H54 (cell line): ENCODE measurements around the gene SMPD2.

ENCODE experiments used
- DNase-seq: peaks from one replicate; pipeline ENCODE4 v3.0.0; 2011; ENCODE audit warnings: low spot score, mixed read lengths; ENCODE audit not compliant: insufficient read length
- FAIRE-seq: peaks from 3 replicates; lab custom pipeline; 2011; peaks lifted over from hg19 to GRCh38; lab: Jason Lieb, UNC
- POLR2A ChIP-seq: IDR thresholded peaks from 2 replicates; pipeline ENCODE4 v1.6.1; 2011; ENCODE audit warnings: low read depth, mild to moderate bottlenecking, low read length

The SMPD2 gene

DNA sequence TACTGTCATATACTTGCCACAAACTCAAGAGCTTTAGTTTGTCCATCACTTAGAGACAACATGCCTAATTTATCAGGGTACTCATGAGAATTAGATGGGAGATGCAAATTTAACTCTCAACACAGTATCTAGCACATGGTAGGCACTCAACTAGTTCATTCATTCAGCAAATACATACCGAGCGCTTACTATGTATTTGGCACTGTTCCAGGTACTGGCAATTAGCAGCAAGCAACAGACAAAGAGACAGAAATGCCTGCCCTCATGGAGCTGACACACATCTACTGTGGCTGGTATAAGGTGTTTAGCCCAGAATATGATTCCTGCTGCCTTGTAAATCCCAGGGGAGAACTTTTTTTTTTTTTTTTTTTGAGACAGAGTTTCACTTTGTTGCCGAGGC lies 10.3 kb downstream of the SMPD2 start:
- DNase-seq (no peak), FAIRE-seq (no peak)
- no peak for TF ChIP-seq POLR2A

DNA sequence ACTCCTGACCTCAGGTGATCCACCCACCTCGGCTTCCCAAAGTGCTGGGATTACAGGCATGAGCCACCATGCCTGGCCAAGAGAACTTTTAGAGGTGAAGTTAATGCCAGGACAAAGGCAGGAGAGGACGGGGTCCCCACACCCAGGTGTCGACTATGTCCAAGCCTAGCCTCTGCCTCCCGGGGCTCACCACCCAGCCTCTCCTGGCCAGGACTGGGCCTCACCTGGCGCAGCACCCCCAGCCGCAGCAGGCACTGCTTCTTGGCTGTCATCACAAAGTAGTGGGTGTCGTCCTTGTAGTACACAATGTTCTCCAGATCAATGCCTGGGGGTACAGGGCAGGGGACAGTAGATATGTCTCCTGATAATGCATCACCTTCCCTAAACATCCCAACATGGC lies 10.9 kb downstream of the SMPD2 start:
- no peak for FAIRE-seq
- TF ChIP-seq POLR2A: no peak
- no peak for DNase-seq

DNA sequence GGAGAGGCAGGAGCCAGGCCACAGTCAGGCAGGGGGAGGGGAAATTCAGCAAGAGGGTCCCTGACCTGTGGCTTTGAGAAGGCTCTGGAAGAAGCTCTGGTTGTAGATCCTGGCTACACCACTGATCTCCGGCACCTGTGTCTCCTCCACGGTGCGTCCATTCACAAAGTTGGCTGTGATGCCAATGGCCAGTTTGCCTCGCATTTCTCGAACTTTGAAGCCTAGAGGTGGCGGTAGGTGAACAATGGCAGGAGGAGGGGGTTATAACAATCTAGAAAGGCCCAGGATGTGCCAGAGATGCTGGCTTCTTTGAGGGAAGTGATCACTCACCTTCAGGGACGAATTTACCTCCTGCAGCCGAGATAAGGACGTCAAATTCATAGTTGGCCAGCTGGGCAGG lies 11.7 kb downstream of the SMPD2 start:
- DNase-seq: no peak
- no peak for TF ChIP-seq POLR2A
- FAIRE-seq: no peak

DNA sequence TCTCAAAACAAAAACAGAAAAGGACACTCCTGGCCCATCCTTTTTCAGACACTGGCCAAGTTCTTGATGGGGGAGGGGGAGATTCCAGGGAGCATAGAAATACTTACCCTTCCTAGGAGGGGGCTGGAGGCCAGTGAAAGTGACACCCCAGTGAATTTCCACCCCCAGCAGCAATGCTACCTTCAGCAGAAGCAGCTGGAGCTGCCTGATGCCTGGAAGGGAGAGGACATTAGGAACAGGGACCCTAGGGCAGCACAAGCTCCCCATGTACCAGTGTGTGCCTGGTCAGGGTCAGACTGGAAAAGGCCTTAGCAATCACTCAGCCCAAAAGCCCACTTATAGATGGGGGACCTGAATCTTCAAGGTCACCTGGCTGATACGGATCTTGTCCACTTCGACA lies 12.6 kb downstream of the SMPD2 start:
- DNase-seq: no peak
- no peak for TF ChIP-seq POLR2A
- no peak for FAIRE-seq

DNA sequence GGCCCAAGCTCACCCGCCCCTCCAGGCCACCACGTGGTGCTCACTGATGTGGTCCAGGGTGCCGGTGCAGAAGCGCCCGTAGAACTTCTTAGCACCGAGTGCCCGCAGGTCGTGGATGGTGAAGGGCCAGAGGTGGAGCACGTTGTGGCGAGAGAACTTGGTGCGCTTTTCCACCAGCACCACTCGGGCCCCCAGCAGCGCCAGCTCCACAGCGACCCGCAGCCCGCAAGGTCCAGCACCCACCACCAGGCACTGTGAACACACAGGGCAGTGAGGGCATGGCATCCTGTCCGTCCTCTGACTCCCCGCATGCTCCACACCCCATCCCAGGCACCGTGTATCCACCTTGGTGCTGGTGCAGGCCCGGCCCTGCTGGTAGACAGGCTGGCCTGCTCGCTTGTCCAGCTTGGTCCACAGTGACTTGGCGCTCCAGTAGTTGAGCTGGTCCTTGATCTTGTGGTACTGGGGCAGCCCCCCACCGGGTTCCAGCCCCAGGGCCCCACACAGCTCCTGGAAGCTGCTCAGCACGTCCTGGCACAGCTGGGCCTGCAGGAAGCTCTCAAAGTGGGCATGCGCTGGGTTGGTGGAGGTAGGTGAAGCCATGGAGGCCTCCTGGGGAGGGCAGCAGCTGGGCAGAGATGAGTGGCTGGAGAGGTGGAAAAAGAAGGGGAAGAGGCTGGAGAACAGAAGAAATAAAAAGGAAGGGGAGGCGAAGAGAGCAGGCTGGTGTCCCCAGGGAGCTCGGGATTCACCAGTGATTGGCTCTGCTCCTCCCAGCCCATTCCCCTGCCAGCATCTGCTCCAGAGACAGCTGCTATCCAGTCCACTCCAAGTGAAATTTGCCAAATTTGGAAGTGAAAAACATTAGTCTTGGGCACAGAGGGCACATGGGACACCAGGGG lies 13.3 kb downstream of the SMPD2 start:
- DNase-seq: no peak
- no peak for FAIRE-seq
- no peak for TF ChIP-seq POLR2A

DNA sequence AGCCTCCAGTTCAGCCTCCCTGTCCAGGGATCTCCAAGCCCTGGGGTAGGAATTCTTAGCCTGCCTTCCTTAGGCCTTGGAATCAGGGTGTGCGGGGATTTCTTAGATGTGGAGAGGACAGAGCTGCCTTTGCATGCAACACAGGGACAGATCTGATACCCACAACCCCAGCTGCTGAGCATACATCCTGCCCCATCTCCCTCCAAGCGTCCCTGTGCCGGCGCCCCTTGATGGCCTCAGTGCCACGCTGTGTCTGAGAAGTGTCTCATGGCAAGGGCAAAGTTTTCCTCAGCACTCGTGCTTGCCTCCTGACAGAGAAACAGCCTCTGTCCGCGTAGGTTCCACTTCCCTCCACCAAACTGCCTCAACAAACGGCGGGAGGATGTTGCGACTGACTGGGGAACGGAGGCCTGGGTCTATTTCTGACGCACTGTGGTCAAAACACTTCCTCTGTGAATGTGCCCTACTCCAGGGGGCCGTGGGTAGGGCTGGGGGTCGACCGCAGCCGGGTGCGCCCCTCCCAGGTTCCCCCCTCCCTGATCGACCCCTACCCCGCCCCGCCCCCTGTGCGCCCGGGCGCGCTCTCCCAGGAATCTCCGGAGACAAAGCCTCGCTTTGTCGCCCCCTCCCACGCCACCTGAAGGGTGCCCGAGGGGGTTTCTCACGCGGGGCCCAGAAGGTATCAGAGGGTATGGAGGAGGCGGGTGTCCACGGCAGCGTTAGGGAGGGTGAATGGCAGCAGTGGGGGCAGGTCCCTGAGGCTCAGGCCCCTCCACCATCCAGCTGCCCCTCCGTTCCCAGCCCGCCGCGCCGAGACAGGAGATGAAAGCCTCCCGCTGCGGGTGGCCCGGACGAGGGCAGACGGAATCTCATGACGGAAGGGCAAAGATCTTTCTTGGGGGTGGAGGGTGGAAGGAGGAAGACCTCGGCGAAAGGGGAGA lies 14.2 kb downstream of the SMPD2 start:
- no peak for TF ChIP-seq POLR2A
- FAIRE-seq (no peak), DNase-seq (no peak)

DNA sequence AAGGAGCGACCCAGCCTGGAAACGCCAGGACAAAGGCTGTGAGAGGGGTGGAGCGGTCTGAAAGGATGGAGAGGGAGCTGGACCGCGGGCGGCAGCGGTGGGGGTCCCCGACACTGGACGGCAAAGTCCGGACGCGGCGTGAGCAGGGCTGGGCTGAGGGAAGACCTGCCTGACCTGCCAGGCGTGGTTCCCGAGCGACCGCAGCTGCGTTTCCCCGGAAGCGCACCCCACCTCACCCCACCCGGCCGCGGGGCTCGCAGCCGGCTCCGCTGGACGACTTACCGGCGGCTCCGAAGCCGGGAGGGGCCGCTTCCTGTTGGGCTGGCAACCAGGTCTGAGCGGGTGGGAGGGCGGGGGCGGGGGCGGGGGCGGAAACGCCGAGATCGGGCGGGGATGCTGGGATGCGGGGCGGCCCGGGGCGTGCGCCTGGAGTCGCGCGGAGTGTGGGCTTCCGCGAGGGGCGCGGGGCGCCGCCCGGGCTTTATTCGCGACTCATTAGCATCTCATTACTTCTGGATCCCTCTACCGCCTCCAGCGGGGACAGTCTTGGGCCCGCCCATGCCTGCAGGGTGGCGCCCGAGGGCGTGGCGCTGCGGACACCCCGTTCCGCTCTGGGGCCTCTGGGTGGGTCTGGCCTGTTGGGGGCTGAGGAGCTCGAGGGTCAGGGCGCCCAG lies 15.1 kb downstream of the SMPD2 start, which contains the start of gene MICAL1:
Gene MICAL1 (minus strand): TSS at position 336 of the 674 bp plus-strand sequence. CDS start 1,576 bp downstream, outside the sequence.
- DNase-seq (peak; percentile 60), FAIRE-seq (no peak)
- TF ChIP-seq POLR2A: peak; percentile 68

DNA sequence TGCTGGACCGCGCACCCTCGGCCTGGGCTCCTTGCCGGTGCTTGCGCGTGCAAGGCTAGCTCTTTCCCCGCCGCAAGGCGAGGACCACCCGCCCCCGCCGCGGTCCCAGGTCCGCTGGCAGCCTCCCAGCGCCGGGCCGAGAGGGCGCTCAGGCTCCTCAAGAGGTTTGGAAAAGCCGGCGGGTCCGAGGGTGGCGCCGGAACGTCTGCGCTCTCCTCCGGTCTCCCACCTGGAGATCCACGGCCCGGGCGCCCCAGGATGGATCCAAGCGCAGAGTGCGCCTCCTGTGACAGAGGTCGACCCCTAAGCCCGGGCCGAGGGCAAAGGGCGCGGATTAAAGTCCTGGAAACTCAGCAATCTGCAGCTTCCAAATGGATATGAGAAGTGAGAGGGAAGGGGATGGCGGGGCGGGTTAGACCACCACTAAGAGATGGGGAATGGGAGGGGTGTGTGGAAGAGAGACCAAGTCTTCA lies 15.6 kb downstream of the SMPD2 start:
- DNase-seq (no peak), FAIRE-seq (no peak)
- TF ChIP-seq POLR2A: no peak

DNA sequence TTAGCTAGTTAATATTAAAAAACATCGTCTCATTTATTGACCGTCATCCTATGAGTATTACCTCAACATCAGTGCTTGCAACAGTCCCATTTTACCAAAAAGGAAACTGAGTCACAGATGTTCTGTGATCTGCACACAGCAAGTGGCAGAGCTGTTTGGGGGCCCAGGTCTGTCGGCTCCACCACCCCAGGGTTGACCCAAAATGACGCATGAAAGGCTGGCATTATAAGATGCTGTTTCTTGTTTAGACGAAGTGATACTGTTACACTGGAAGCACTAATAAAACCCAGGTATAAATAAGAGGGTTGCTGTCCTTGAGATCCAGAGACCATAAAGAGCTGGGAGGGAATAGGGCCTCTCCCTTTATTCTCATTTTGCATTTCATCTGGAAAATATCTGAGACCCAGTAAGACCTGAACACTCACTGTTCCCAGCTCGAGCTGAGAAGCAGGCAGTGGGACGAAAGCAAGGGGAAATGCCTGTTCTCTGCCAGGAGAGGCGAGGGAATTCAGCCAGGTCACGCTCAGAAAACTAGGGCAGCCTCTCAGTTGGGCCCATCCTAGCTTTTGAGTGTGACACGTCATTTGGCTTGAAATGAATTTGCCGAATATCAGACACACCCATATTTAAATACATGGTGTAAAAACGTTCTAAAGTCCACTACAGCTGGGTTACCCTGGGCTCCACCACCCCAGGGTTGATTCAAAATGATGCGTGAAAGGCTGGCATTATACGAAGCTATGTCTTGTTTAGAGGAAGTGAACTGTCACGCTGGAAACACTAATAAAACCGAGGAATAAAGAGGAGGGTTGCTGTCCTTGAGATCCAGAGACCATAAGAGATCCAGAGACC lies 16.4 kb downstream of the SMPD2 start:
- no peak for TF ChIP-seq POLR2A
- DNase-seq (no peak), FAIRE-seq (no peak)

DNA sequence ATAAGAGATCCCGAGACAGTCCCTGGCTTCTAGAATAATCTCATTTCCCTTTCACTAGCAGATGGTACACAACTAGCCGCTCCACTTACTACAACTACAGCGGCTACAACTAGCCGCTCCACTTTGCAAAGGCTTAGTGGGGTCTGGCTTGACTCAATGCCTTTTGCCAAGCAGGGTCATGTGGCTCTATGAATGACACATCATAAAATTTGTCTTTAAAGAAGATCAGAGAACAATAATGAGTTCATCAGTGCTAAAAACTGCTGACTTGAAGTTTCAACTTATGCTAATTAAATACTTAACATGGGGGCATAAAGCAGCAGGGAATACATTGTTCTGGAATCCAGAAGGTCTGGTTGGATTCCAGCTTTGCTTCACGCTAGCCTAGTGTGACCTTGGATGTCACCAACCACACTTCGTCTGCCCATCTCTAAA lies 17.1 kb downstream of the SMPD2 start:
- FAIRE-seq (no peak), DNase-seq (no peak)
- no peak for TF ChIP-seq POLR2A

DNA sequence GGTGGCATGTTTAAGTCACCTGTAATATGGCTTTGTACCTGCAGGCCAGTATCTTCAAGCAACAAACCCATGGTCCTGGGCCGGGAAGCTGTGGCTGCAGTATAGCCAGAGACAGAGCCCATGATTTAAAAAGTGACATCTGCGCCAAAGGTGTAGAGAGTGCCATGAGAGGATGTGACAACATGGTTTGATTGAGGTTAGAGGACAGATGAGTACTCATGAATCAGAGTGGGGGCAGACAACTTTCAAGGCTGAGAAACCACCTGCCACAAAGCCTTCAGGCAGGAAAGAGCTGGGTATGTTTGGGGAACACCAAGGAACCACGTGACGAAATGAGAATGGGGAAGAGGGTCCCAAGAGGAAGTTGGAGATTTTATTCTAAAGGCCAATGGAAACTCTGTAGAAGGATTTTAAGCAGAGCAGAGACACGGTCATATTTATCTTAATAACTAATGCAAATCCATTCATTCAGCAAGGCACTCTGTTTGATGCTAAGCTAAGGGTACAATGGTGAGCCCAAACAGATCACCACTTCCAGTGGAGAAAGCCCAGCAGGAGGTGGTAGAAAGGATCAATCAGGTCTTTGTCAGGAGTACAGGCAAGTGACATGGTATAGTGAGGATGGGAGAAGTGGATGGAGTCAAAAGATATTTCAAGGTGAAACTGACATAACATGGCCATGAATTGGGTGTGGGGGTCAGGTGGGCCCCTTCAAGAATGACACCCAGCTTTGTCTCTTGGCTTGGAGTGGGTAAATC lies 18.4 kb downstream of the SMPD2 start:
- no peak for FAIRE-seq
- TF ChIP-seq POLR2A: no peak

More for the DNA sequence above, 18.4 kb downstream of the SMPD2 start:
- no peak for DNase-seq
